K562 (cell line): ENCODE results near the gene SRC. TPM values are rescaled to one million over a fixed set of nuclear protein-coding genes. Genes with fewer than 3 reads are reported as not detected.

ENCODE experiments used
- ATAC-seq: fragments of 200-7000 bp; cut with Tn5 transposase; 3 replicates; pipeline ENCODE4 v1.9.1; 2020; ENCODE audit warnings: moderate library complexity
- BruUV-seq: library from RNA; stranded (reverse); fragments of 400-500 nt; replicated peaks from 2 replicates; lab custom pipeline; 2021; lab: Mats Ljungman, UMichigan
- CTCF ChIA-PET: fragments of 300-600 bp; formaldehyde crosslinking; extraction: SDS; loops from one replicate; lab custom pipeline; 2021; ENCODE audit warnings: low intra/inter-chr PET ratio; lab: Yijun Ruan, JAX
- POLR2A ChIA-PET: fragments of 300-600, 350-650 bp; sonication (Branson Sonifier 250); formaldehyde crosslinking; extraction: SDS; loops from one replicate; lab custom pipeline; 2021; ENCODE audit warnings: antibody characterized with exemption, inconsistent platforms; lab: Yijun Ruan, JAX
- DNase-seq, 4 experiments: peaks; one replicate each; pipeline versions ENCODE4 v3.0.0 to v3.0.0-alpha.2; 2011 to 2018; ENCODE audit warnings: low spot score in 3 of 4, mixed read lengths in 3 of 4; ENCODE audit errors: extremely low read depth in 1 of 4
- FAIRE-seq: peaks from 2 replicates; lab custom pipeline; 2011; peaks lifted over from hg19 to GRCh38; lab: Jason Lieb, UNC
- H2AFZ ChIP-seq: 2 replicates; pipeline ENCODE4 v1.6.0; 2011; ENCODE audit warnings: low read depth, low read length, control low read depth, inconsistent platforms
- H3K27ac ChIP-seq: fragments of 200-600 bp; 3 replicates; pipeline ENCODE4 v1.8.0; 2011; ENCODE audit warnings: low read depth, mild to moderate bottlenecking, control low read depth, inconsistent platforms, low read length, moderate library complexity, mixed read lengths; ENCODE audit errors: extremely low read depth
- H3K27me3 ChIP-seq, 2 experiments: fragments of 300-600 bp in 1 of 2; 2 replicates in 1 of 2; 3 replicates in 1 of 2; pipeline versions ENCODE4 v1.6.0 to v1.8.0; 2011; ENCODE audit warnings: inconsistent platforms in 2 of 2, low read length in 2 of 2, mild to moderate bottlenecking in 1 of 2, mixed read lengths in 1 of 2, moderate library complexity in 1 of 2; ENCODE audit not compliant: control insufficient read depth in 2 of 2, insufficient read depth in 2 of 2
- H3K36me3 ChIP-seq: fragments of 300-600 bp; 3 replicates; pipeline ENCODE4 v1.8.0; 2011; ENCODE audit warnings: mild to moderate bottlenecking, low read length, inconsistent platforms; ENCODE audit not compliant: control insufficient read depth, insufficient read depth
- H3K4me1 ChIP-seq, 2 experiments: fragments of 200-600 bp in 1 of 2; replicated peaks in 1 of 2; 2 replicates in 1 of 2; 3 replicates in 1 of 2; pipeline versions ENCODE4 v1.5.1 to v1.8.0; 2011; ENCODE audit warnings: inconsistent platforms in 2 of 2, low read length in 2 of 2, mild to moderate bottlenecking in 1 of 2, mixed read lengths in 1 of 2, moderate library complexity in 1 of 2; ENCODE audit not compliant: control insufficient read depth in 2 of 2, insufficient read depth in 2 of 2
- H3K4me2 ChIP-seq: 2 replicates; pipeline ENCODE4 v1.6.1; 2011; ENCODE audit warnings: low read length, control low read depth, inconsistent platforms, mixed read lengths; ENCODE audit not compliant: insufficient read depth
- H3K4me3 ChIP-seq: fragments of 200-600 bp; sonication (generic), shearing (Covaris generic); 2 replicates; pipeline ENCODE4 v1.5.1; 2016; ENCODE audit warnings: control low read depth, inconsistent platforms
- H3K79me2 ChIP-seq: fragments of 200-600 bp; 3 replicates; pipeline ENCODE4 v1.8.0; 2011; ENCODE audit warnings: low read length, inconsistent platforms; ENCODE audit not compliant: control insufficient read depth, insufficient read depth
- H3K9ac ChIP-seq, 2 experiments: 2 replicates each; pipeline versions ENCODE4 v1.6.0 to v1.6.1; 2011; ENCODE audit warnings: low read depth in 2 of 2, low read length in 2 of 2, control low read depth in 1 of 2, inconsistent platforms in 1 of 2, mild to moderate bottlenecking in 1 of 2, mixed read lengths in 1 of 2; ENCODE audit not compliant: insufficient read depth in 1 of 2
- H3K9me1 ChIP-seq: one replicate; pipeline ENCODE4 v1.6.0; 2011; ENCODE audit warnings: inconsistent platforms, mild to moderate bottlenecking, low read length, moderate library complexity; ENCODE audit not compliant: control insufficient read depth, insufficient read depth
- H3K9me3 ChIP-seq: replicated peaks from 2 replicates; pipeline ENCODE4 v1.5.1; 2011; ENCODE audit warnings: low read depth, low read length, inconsistent platforms; ENCODE audit not compliant: control insufficient read depth, insufficient read depth
- H4K20me1 ChIP-seq: replicated peaks from 2 replicates; pipeline ENCODE4 v1.6.1; 2011; ENCODE audit warnings: low read length, inconsistent platforms, mixed read lengths; ENCODE audit not compliant: control insufficient read depth, insufficient read depth
- CBX2 ChIP-seq: fragments of 200-600 bp; sonication (generic); IDR thresholded peaks from one replicate; pipeline ENCODE4 v1.6.1; 2012; ENCODE audit warnings: mild to moderate bottlenecking, low read length, inconsistent platforms; ENCODE audit not compliant: insufficient read depth, poor library complexity, severe bottlenecking
- ETV1 ChIP-seq: fragments of 450-650 bp; conservative IDR thresholded peaks from 2 replicates; pipeline ENCODE4 v1.6.1; 2016; ENCODE audit warnings: missing genetic modification characterization, control low read depth, low read depth, missing compliant biosample characterization
- MCM2 ChIP-seq: fragments of 450-650 bp; IDR thresholded peaks from 2 replicates; pipeline ENCODE4 v1.6.1; 2017; ENCODE audit warnings: low read depth, mild to moderate bottlenecking
- RBM22 ChIP-seq: fragments of 200-400 bp; formaldehyde crosslinking; IDR thresholded peaks from 2 replicates; pipeline ENCODE4 v1.6.1; 2018; ENCODE audit warnings: low read length, low read depth; ENCODE audit not compliant: poor library complexity, severe bottlenecking
- WGBS: fragments of 100-300 bp; shearing (Covaris generic); methylation state at CpG from one replicate; pipeline ENCODE4 v1.1.6; 2016; ENCODE audit warnings: low coverage, mixed read lengths; ENCODE audit not compliant: insufficient coverage; ENCODE audit errors: missing lambda C conversion rate; 5-methylcytosine and 5-hydroxymethylcytosine counted together
- in situ Hi-C: fragments of 300-500 bp; cut with MboI; formaldehyde crosslinking; loops from 4 replicates; pipeline ENCODE4 v1.15.0; 2018; ENCODE audit warnings: inconsistent platforms, mixed read lengths
- intact Hi-C: fragments of 100-400 bp; cut with micrococcal nuclease; formaldehyde crosslinking; loops from 2 replicates; pipeline ENCODE4 v1.14.2; 2022
- polyA plus RNA-seq, 8 experiments: library from polyadenylated mRNA; depleted of rRNA in 4 of 8; stranded (reverse) in 5 of 8; unstranded in 3 of 8; fragments of >200 nt; fragmentation: Nextera tagmentation in 2 of 8; fragmentation: Illumina TruSeq in 1 of 8; extraction: Ambion mirVana in 2 of 8; extraction: Trizol in 1 of 8; gene quantifications; 2 replicates each; pipeline versions ENCODE4 v1.2.1 to v1.2.3, GENCODE V29; 2011 to 2014; ENCODE audit warnings: inconsistent platforms in 1 of 8, missing spikeins in 1 of 8
- total RNA-seq, 7 experiments: library from RNA; depleted of rRNA in 6 of 7; stranded (reverse); fragments of >200 nt in 6 of 7; fragmentation: Illumina TruSeq in 2 of 7; extraction: Trizol in 2 of 7; gene quantifications; 2 replicates each; pipeline versions ENCODE4 v1.2.1 to v1.2.3, GENCODE V29; 2011 to 2021; ENCODE audit warnings: low replicate concordance in 1 of 7
- TF ChIP-seq, protein P1 (sequence below): sonication (generic); formaldehyde crosslinking; IDR thresholded peaks from 2 replicates; pipeline ENCODE4 v1.8.1; 2022; ENCODE audit warnings: missing genetic modification reagents

SRC gene
- total and polyA plus RNA-seq, 9 of the 15 experiments (the other 6 are each of a cell fraction or from before 2014, with no cell fraction given), result 0.06 to 8.5 (median 3.1) TPM

DNA sequence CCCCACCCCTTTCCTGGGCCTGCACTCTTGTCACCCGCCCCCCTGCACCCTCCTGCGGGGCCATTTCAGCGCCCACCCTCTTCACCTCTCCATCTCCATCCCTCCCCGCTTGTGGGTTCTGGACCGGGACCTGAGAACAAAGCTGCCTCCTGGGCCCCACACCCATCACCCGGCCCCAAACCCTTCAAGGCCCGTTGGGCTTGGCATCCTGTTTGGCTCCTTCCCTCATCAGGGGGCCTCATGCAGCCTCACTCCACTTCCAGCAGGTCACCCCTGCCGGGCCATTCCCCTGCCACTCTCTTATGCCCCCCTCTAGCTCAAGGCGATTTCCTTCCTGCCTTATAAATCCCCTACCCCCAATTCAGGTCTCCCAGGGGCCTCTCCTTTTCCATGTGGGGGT, 67.4 kb downstream of the SRC start:
- peaks cover 4% of the 10 kb centered on the region in 2 experiments; a peak in 3 of 5 replicates for H3K4me1 ChIP-seq
- in situ Hi-C loops (no loop called here), intact Hi-C loops (no loop called here)
- POLR2A ChIA-PET, result no interaction called here
- H3K9me3 ChIP-seq, result peaks cover 4% of the 10 kb centered on the region; the same call in 1 of the 2 replicates
- no peak for DNase-seq
- H3K36me3 ChIP-seq, result no peaks in the 10 kb centered on the region
- H3K79me2 ChIP-seq, result no peaks in the 10 kb centered on the region
- no peak overlapping the region for H2AFZ ChIP-seq
- 2% methylated on average over 7 of the region's 9 CpGs for WGBS
- H3K4me2 ChIP-seq, result no peak overlapping the region
- H3K9me1 ChIP-seq, result no peaks in the 10 kb centered on the region
- H3K9ac ChIP-seq, result no peak overlapping the region
- H3K27me3 ChIP-seq, result peaks cover 72 to 91% of the 10 kb centered on the region in 2 experiments
- no peak for FAIRE-seq
- no peak for TF ChIP-seq MCM2
- TF ChIP-seq, protein P1, sequence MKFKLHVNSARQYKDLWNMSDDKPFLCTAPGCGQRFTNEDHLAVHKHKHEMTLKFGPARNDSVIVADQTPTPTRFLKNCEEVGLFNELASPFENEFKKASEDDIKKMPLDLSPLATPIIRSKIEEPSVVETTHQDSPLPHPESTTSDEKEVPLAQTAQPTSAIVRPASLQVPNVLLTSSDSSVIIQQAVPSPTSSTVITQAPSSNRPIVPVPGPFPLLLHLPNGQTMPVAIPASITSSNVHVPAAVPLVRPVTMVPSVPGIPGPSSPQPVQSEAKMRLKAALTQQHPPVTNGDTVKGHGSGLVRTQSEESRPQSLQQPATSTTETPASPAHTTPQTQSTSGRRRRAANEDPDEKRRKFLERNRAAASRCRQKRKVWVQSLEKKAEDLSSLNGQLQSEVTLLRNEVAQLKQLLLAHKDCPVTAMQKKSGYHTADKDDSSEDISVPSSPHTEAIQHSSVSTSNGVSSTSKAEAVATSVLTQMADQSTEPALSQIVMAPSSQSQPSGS (CRISPR knock-in tag), result no peak
- no peak for TF ChIP-seq RBM22
- TF ChIP-seq ETV1 (tag), result no peak
- no peak for TF ChIP-seq CBX2
- BruUV-seq, result no TSS peak
- ATAC-seq, result no peak
- no peak overlapping the region for H3K4me3 ChIP-seq
- H4K20me1 ChIP-seq, result peaks cover 16% of the 10 kb centered on the region; the same call in 1 of the 2 replicates
- CTCF ChIA-PET, result no interaction called here
- H3K27ac ChIP-seq, result no peak overlapping the region
